Stimulated activated naive CD8-positive, alpha-beta T cell treated with anti-CD3 and anti-CD28 coated beads, Interleukin-15, Interleukin-2, amounts not matched to agents 100 U/mL and 50 U/mL, for 24 hours (primary cell): ENCODE measurements around the gene NDUFA11.
"Not testable (repeated sequence)": the region's sequence is repeated elsewhere in the genome, so short reads cannot be mapped to it uniquely, and the experiment has no call there.

Source experiments
- ATAC-seq: fragments of 150-1000 bp; cut with Tn5 transposase; one replicate; pipeline ENCODE4 v1.10.0; 2021
- DNase-seq: peaks from one replicate; pipeline ENCODE4 v3.0.0; 2021

NDUFA11 gene

GRCh38 chr19:5890099-5890498, 13.5 kb downstream of the NDUFA11 start:
- ATAC-seq (no peak), DNase-seq (no peak)

- DNase-seq (no peak), ATAC-seq (no peak)
These were observed 14.2 kb downstream of the NDUFA11 start for GRCh38 chr19:5889288-5889971.

- ATAC-seq, DNase-seq: not testable (repeated sequence)
These were observed 19.4 kb downstream of the NDUFA11 start for GRCh38 chr19:5884065-5884811.

GRCh38 chr19:5883157-5883873, 20.3 kb downstream of the NDUFA11 start:
- not testable (repeated sequence) for DNase-seq, ATAC-seq

- ATAC-seq (no peak), DNase-seq (no peak)
These were observed 21.1 kb downstream of the NDUFA11 start for GRCh38 chr19:5882421-5882968.

GRCh38 chr19:5881543-5882299, 21.9 kb downstream of the NDUFA11 start:
- DNase-seq (no peak), ATAC-seq (no peak)

- no peak for DNase-seq
- no peak for ATAC-seq
These were observed 22.9 kb downstream of the NDUFA11 start for GRCh38 chr19:5880604-5881078.

GRCh38 chr19:5880196-5880595, 23.4 kb downstream of the NDUFA11 start:
- no peak for DNase-seq
- no peak for ATAC-seq

- ATAC-seq (no peak), DNase-seq (no peak)
These were observed 25.7 kb downstream of the NDUFA11 start for GRCh38 chr19:5877882-5878281.

- DNase-seq (no peak), ATAC-seq (no peak)
These were observed 26.2 kb downstream of the NDUFA11 start for GRCh38 chr19:5877427-5877826.

- DNase-seq, ATAC-seq: not testable (repeated sequence)
These were observed 29.1 kb downstream of the NDUFA11 start for GRCh38 chr19:5874496-5874895.

- ATAC-seq = no peak
These were observed 29.9 kb downstream of the NDUFA11 start for GRCh38 chr19:5873617-5874199.

GRCh38 chr19:5870986-5871394, 32.6 kb downstream of the NDUFA11 start:
- DNase-seq (no peak), ATAC-seq (no peak)

More at GRCh38 chr19:5873617-5874199, 29.9 kb downstream of the NDUFA11 start:
- DNase-seq = no peak

GRCh38 chr19:5867201-5868136, 36.1 kb downstream of the NDUFA11 start:
- ATAC-seq (no peak), DNase-seq (no peak)

- DNase-seq (no peak), ATAC-seq (no peak)
These were observed 37.8 kb downstream of the NDUFA11 start for GRCh38 chr19:5865772-5866171.

GRCh38 chr19:5864725-5865486, 38.7 kb downstream of the NDUFA11 start:
- DNase-seq (no peak), ATAC-seq (no peak)

- ATAC-seq (no peak), DNase-seq (no peak)
These were observed 39.4 kb downstream of the NDUFA11 start for GRCh38 chr19:5864013-5864720.

- ATAC-seq = no peak
- DNase-seq = no peak
These were observed 40.4 kb downstream of the NDUFA11 start for GRCh38 chr19:5863030-5863665.
